ENCODE data around the gene MEIOC. TPM values are rescaled to one million over a fixed set of nuclear protein-coding genes. Genes with fewer than 3 reads are reported as not detected.
"Not testable (repeated sequence)": the region's sequence is repeated elsewhere in the genome, so short reads cannot be mapped to it uniquely, and the experiment has no call there.

The MEIOC gene
- total RNA-seq, 1 experiment from 2014 or later = not detected

GRCh38 chr17:44690746-44691306 is 34.6 kb downstream of the MEIOC start:
- DNase-seq (ENCODE audit: low spot score); in situ Hi-C loops (cut with HindIII; ENCODE audit: low sequenced_read_pairs): not testable (repeated sequence)

GRCh38 chr17:44693609-44694008 is 37.3 kb downstream of the MEIOC start:
- in situ Hi-C loops (cut with HindIII; ENCODE audit: low sequenced_read_pairs) = no loop called here
- no peak for DNase-seq (ENCODE audit: low spot score)

GRCh38 chr17:44700288-44700687 is 44.0 kb downstream of the MEIOC start:
- in situ Hi-C loops (cut with HindIII; ENCODE audit: low sequenced_read_pairs); DNase-seq (ENCODE audit: low spot score): not testable (repeated sequence)

GRCh38 chr17:44707755-44708400 is 51.6 kb downstream of the MEIOC start:
- in situ Hi-C loops (cut with HindIII; ENCODE audit: low sequenced_read_pairs) = no loop called here
- no peak for DNase-seq (ENCODE audit: low spot score)

- in situ Hi-C loops (cut with HindIII; ENCODE audit: low sequenced_read_pairs) = no loop called here
- peak; percentile 89 for DNase-seq (ENCODE audit: low spot score)
Observed at GRCh38 chr17:44708401-44709263, 52.4 kb downstream of the MEIOC start, which contains the start of gene DBF4B. Gene DBF4B (plus strand): TSS chr17:44708665. CDS start chr17:44708821, 156 bp downstream.

- no peak for DNase-seq (ENCODE audit: low spot score)
- in situ Hi-C loops (cut with HindIII; ENCODE audit: low sequenced_read_pairs) = no loop called here
Observed at GRCh38 chr17:44719444-44719843, 63.2 kb downstream of the MEIOC start.

- in situ Hi-C loops (cut with HindIII; ENCODE audit: low sequenced_read_pairs) = no loop called here
Observed at GRCh38 chr17:44722254-44722653, 66.0 kb downstream of the MEIOC start.

More at GRCh38 chr17:44722254-44722653, 66.0 kb downstream of the MEIOC start:
- no peak for DNase-seq (ENCODE audit: low spot score)

Other genes starting within 250 kb of the MEIOC start
- gene GPATCH8, start 153.1 kb upstream of the MEIOC start, total RNA-seq (2014; rRNA removed; shearing (Covaris generic)) = 16.8 and 19.1 TPM in 2 replicates
- 121 and 131 TPM in 2 replicates for gene FZD2, start 99.0 kb upstream of the MEIOC start, total RNA-seq (2014; rRNA removed; shearing (Covaris generic))
- gene CCDC43, start 33.3 kb downstream of the MEIOC start, total RNA-seq (2014; rRNA removed; shearing (Covaris generic)) = 76.2 and 79.0 TPM in 2 replicates
- 8.9 and 16.3 TPM in 2 replicates for gene DBF4B, start 52.2 kb downstream of the MEIOC start, total RNA-seq (2014; rRNA removed; shearing (Covaris generic))
- gene ADAM11, start 102.5 kb downstream of the MEIOC start, total RNA-seq (2014; rRNA removed; shearing (Covaris generic)) = 16.4 and 21.6 TPM in 2 replicates
- gene GJC1, start 173.8 kb downstream of the MEIOC start, total RNA-seq (2014; rRNA removed; shearing (Covaris generic)) = 47.4 and 71.0 TPM in 2 replicates
- gene HIGD1B, start 191.4 kb downstream of the MEIOC start, total RNA-seq (2014; rRNA removed; shearing (Covaris generic)) = not detected in 2 replicates
- gene EFTUD2, start 243.0 kb downstream of the MEIOC start, total RNA-seq (2014; rRNA removed; shearing (Covaris generic)) = 164 and 176 TPM in 2 replicates